IPS-NIHi11 (cell line): ENCODE measurements around the gene HS6ST2.

ENCODE experiments used
- DNase-seq: peaks from one replicate; pipeline ENCODE4 v3.0.0; 2012; ENCODE audit warnings: mixed read lengths, low spot score

Gene HS6ST2

GRCh38 chrX:132843363-132843762 is 115.1 kb downstream of the HS6ST2 start:
- no peak for DNase-seq

GRCh38 chrX:132842460-132843238 is 115.8 kb downstream of the HS6ST2 start:
- DNase-seq, result no peak

- DNase-seq, result no peak
Observed at GRCh38 chrX:132837967-132838366, 120.5 kb downstream of the HS6ST2 start.

- no peak for DNase-seq
Observed at GRCh38 chrX:132837126-132837525, 121.3 kb downstream of the HS6ST2 start.

GRCh38 chrX:132836471-132836870 is 122.0 kb downstream of the HS6ST2 start:
- no peak for DNase-seq

GRCh38 chrX:132834741-132835140 is 123.7 kb downstream of the HS6ST2 start:
- DNase-seq, result no peak

GRCh38 chrX:132834109-132834508 is 124.3 kb downstream of the HS6ST2 start:
- no peak for DNase-seq

GRCh38 chrX:132833373-132833772 is 125.1 kb downstream of the HS6ST2 start:
- no peak for DNase-seq

GRCh38 chrX:132831336-132831973 is 127.0 kb downstream of the HS6ST2 start:
- DNase-seq, result no peak

GRCh38 chrX:132822634-132823012 is 135.8 kb downstream of the HS6ST2 start:
- no peak for DNase-seq

GRCh38 chrX:132821974-132822633 is 136.3 kb downstream of the HS6ST2 start:
- no peak for DNase-seq

GRCh38 chrX:132820675-132821074 is 137.8 kb downstream of the HS6ST2 start:
- no peak for DNase-seq

- DNase-seq, result no peak
Observed at GRCh38 chrX:132819711-132820264, 138.6 kb downstream of the HS6ST2 start.

GRCh38 chrX:132818638-132819037 is 139.8 kb downstream of the HS6ST2 start:
- peak; percentile 20 for DNase-seq

- DNase-seq, result no peak
Observed at GRCh38 chrX:132815643-132816042, 142.8 kb downstream of the HS6ST2 start.

- DNase-seq, result no peak
Observed at GRCh38 chrX:132810964-132811712, 147.3 kb downstream of the HS6ST2 start.

- DNase-seq, result no peak
Observed at GRCh38 chrX:132810488-132810887, 147.9 kb downstream of the HS6ST2 start.

GRCh38 chrX:132809581-132809980 is 148.8 kb downstream of the HS6ST2 start:
- no peak for DNase-seq

GRCh38 chrX:132807411-132808030 is 150.9 kb downstream of the HS6ST2 start:
- DNase-seq, result no peak

- DNase-seq, result no peak
Observed at GRCh38 chrX:132802033-132802432, 156.4 kb downstream of the HS6ST2 start.

GRCh38 chrX:132795181-132795580 is 163.2 kb downstream of the HS6ST2 start:
- no peak for DNase-seq

- no peak for DNase-seq
Observed at GRCh38 chrX:132791714-132792113, 166.7 kb downstream of the HS6ST2 start.
